IMR-90 (cell line): ENCODE measurements around the gene ABHD12B.

Experiments
- BHLHE40 ChIP-seq: fragments of 150-350 bp; IDR thresholded peaks from 2 replicates; pipeline ENCODE4 v1.6.1; 2016; ENCODE audit warnings: mild to moderate bottlenecking, low read depth, low read length
- CEBPB ChIP-seq: IDR thresholded peaks from 2 replicates; pipeline ENCODE4 v1.6.1; 2012; ENCODE audit warnings: low read depth, low read length, improper control_type of control experiment
- CHD1 ChIP-seq: IDR thresholded peaks from 2 replicates; pipeline ENCODE4 v1.6.1; 2012; ENCODE audit warnings: low read depth, low read length, improper control_type of control experiment
- CTCF ChIP-seq: conservative IDR thresholded peaks from 2 replicates; pipeline ENCODE4 v1.5.1; 2012; ENCODE audit warnings: mild to moderate bottlenecking, low read depth, low read length, improper control_type of control experiment
- FOS ChIP-seq: fragments of 150-350 bp; IDR thresholded peaks from 2 replicates; pipeline ENCODE4 v1.6.1; 2016; ENCODE audit warnings: low read depth, low read length
- MAFK ChIP-seq: IDR thresholded peaks from 2 replicates; pipeline ENCODE4 v1.6.1; 2012; ENCODE audit warnings: low read depth, low read length, improper control_type of control experiment
- MAZ ChIP-seq: IDR thresholded peaks from 2 replicates; pipeline ENCODE4 v1.6.1; 2012; ENCODE audit warnings: low read depth, mild to moderate bottlenecking, low read length, improper control_type of control experiment, moderate library complexity, borderline replicate concordance
- NFE2L2 ChIP-seq: fragments of 150-350 bp; IDR thresholded peaks from 2 replicates; pipeline ENCODE4 v1.6.1; 2016; ENCODE audit warnings: low read depth, mild to moderate bottlenecking, low read length
- POLR2A ChIP-seq: IDR thresholded peaks from 2 replicates; pipeline ENCODE4 v1.6.1; 2012; ENCODE audit warnings: mild to moderate bottlenecking, low read depth, low read length
- RAD21 ChIP-seq: IDR thresholded peaks from 2 replicates; pipeline ENCODE4 v1.6.1; 2012; ENCODE audit warnings: low read length, improper control_type of control experiment
- RCOR1 ChIP-seq: IDR thresholded peaks from 2 replicates; pipeline ENCODE4 v1.6.1; 2012; ENCODE audit warnings: mild to moderate bottlenecking, low read length, improper control_type of control experiment; ENCODE audit not compliant: insufficient replicate concordance
- RFX5 ChIP-seq: IDR thresholded peaks from 2 replicates; pipeline ENCODE4 v1.8.0; 2012; ENCODE audit warnings: low read depth, mild to moderate bottlenecking, low read length, moderate library complexity
- TF ChIP-seq, protein P1 (sequence below): fragments of 150-350 bp; IDR thresholded peaks from 2 replicates; pipeline ENCODE4 v1.6.1; 2017; ENCODE audit warnings: mild to moderate bottlenecking, antibody characterized with exemption, low read length, low read depth
- TF ChIP-seq, protein P2 (sequence below): fragments of 150-350 bp; IDR thresholded peaks from 2 replicates; pipeline ENCODE4 v1.6.1; 2016; ENCODE audit warnings: low read depth, mild to moderate bottlenecking, low read length, moderate library complexity, borderline replicate concordance

- no peak for TF ChIP-seq CTCF
- no peak for TF ChIP-seq RCOR1
- no peak for TF ChIP-seq RAD21
- no peak for TF ChIP-seq CEBPB
- TF ChIP-seq MAFK, result no peak
- TF ChIP-seq POLR2A, result no peak
- TF ChIP-seq NFE2L2, result no peak
- no peak for TF ChIP-seq RFX5
- TF ChIP-seq BHLHE40, result no peak
- TF ChIP-seq, protein P1, sequence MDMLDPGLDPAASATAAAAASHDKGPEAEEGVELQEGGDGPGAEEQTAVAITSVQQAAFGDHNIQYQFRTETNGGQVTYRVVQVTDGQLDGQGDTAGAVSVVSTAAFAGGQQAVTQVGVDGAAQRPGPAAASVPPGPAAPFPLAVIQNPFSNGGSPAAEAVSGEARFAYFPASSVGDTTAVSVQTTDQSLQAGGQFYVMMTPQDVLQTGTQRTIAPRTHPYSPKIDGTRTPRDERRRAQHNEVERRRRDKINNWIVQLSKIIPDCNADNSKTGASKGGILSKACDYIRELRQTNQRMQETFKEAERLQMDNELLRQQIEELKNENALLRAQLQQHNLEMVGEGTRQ, result no peak
- no peak for TF ChIP-seq FOS
- TF ChIP-seq, protein P2, sequence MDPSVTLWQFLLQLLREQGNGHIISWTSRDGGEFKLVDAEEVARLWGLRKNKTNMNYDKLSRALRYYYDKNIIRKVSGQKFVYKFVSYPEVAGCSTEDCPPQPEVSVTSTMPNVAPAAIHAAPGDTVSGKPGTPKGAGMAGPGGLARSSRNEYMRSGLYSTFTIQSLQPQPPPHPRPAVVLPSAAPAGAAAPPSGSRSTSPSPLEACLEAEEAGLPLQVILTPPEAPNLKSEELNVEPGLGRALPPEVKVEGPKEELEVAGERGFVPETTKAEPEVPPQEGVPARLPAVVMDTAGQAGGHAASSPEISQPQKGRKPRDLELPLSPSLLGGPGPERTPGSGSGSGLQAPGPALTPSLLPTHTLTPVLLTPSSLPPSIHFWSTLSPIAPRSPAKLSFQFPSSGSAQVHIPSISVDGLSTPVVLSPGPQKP, result no peak
- TF ChIP-seq CHD1, result no peak
- TF ChIP-seq MAZ, result no peak
These were observed 2.9 kb downstream of the ABHD12B start for GRCh38 chr14:50874757-50875156.
